Measurements from ENCODE around the gene TRAPPC5. TPM values are rescaled to one million over a fixed set of nuclear protein-coding genes. Genes with fewer than 3 reads are reported as not detected.

TRAPPC5 gene
- total RNA-seq = 100 to 1,000 TPM; 194 to 226 TPM
- 214 TPM for polyA plus RNA-seq (ENCODE audit: insufficient read depth, low read depth, low replicate concordance)
- long read RNA-seq, donor 1, full-length matches to known transcripts = 80 of 122 reads
- long read RNA-seq, donor 1, partial matches to known transcripts = 42 of 122 reads
- long read RNA-seq, donor 1, other reads (novel, unspliced or antisense) = 0 of 122 reads
- long read RNA-seq, donor 2, full-length matches to known transcripts = 55 of 55 reads
- long read RNA-seq, donor 2, partial matches to known transcripts = 0 of 55 reads
- long read RNA-seq, donor 2, other reads (novel, unspliced or antisense) = 0 of 55 reads

- WGBS, 2 donors = 0% methylated on average over 31 to 58 of the region's 79 CpGs
- TF ChIP-seq CTCF (IDR thresholded peaks at IDR 0.05) (peak; percentile 95 to 99 (median 97)), POLR2A (IDR thresholded peaks at IDR 0.05) (no peak)
- peaks cover 11% of the 10 kb centered on the region for H3K4me1 ChIP-seq
- H3K4me3 ChIP-seq = peak within 1 kb of the TSS; percentile 98 to 100
- no peaks in the 10 kb centered on the region for H3K27me3 ChIP-seq
- H3K36me3 ChIP-seq (ENCODE audit: low read depth, missing control alignments) = no peaks in the 10 kb centered on the region
- peak; percentile 90 for DNase-seq
- intact Hi-C loops (cut with DNase I; ENCODE audit: low total_unique reads) = no loop called here
- no peaks in the 10 kb centered on the region for H3K9me3 ChIP-seq
- peak within 1 kb of the TSS; percentile 86 to 88 for H3K27ac ChIP-seq
These were observed at the start of gene TRAPPC5 for GRCh38 chr19:7680606-7681339. Gene TRAPPC5, plus strand, starts transcription at chr19:7680833. Its CDS starts 1,421 bp downstream, at chr19:7682254.

- no peak for TF ChIP-seq POLR2A (IDR thresholded peaks at IDR 0.05)
- TF ChIP-seq CTCF (IDR thresholded peaks at IDR 0.05) = no peak
- intact Hi-C loops (cut with DNase I; ENCODE audit: low total_unique reads) = no loop called here
- Histone ChIP-seq H3K36me3 (ENCODE audit: low read depth, missing control alignments) (no peaks in the 10 kb centered on the region), H3K4me3 (no peak overlapping the region), H3K4me1 (peaks cover 20% of the 10 kb centered on the region), H3K27me3 (no peaks in the 10 kb centered on the region), H3K9me3 (no peaks in the 10 kb centered on the region), H3K27ac (no peak overlapping the region)
- 84 to 91% methylated on average over 12 of the region's 12 CpGs for WGBS, 2 donors
- DNase-seq = no peak
These were observed 49.1 kb upstream of the TRAPPC5 start for GRCh38 chr19:7631577-7631976.

- Histone ChIP-seq H3K9me3 (no peaks in the 10 kb centered on the region), H3K4me1 (peaks cover 20% of the 10 kb centered on the region), H3K4me3 (no peak overlapping the region), H3K27ac (no peak overlapping the region), H3K36me3 (ENCODE audit: low read depth, missing control alignments) (no peaks in the 10 kb centered on the region), H3K27me3 (no peaks in the 10 kb centered on the region)
- no peak for DNase-seq
- WGBS, 2 donors = 86 to 89% methylated on average over 11 to 40 of the region's 40 CpGs
- TF ChIP-seq POLR2A (IDR thresholded peaks at IDR 0.05) (no peak), CTCF (IDR thresholded peaks at IDR 0.05) (no peak)
- intact Hi-C loops (cut with DNase I; ENCODE audit: low total_unique reads) = no loop called here
These were observed 48.1 kb upstream of the TRAPPC5 start for GRCh38 chr19:7632340-7633203.

GRCh38 chr19:7633698-7634097 is 46.9 kb upstream of the TRAPPC5 start, which contains the start of gene PCP2:
Gene PCP2, minus strand, starts transcription at chr19:7633719. Its CDS starts 262 bp downstream, at chr19:7633457.
- 39 to 60% methylated on average over 1 to 2 of the region's 2 CpGs for WGBS, 2 donors
- H3K36me3 ChIP-seq (ENCODE audit: low read depth, missing control alignments) = no peaks in the 10 kb centered on the region
- intact Hi-C loops (cut with DNase I; ENCODE audit: low total_unique reads) = no loop called here

More at GRCh38 chr19:7633698-7634097, 46.9 kb upstream of the TRAPPC5 start, which contains the start of gene PCP2:
- TF ChIP-seq CTCF (IDR thresholded peaks at IDR 0.05) = no peak
- no peak for TF ChIP-seq POLR2A (IDR thresholded peaks at IDR 0.05)
- no peaks in the 10 kb centered on the region for H3K9me3 ChIP-seq
- no peak for DNase-seq
- no peak within 1 kb of the TSS for H3K4me3 ChIP-seq
- H3K27me3 ChIP-seq = no peaks in the 10 kb centered on the region
- peaks cover 11% of the 10 kb centered on the region for H3K4me1 ChIP-seq
- no peak within 1 kb of the TSS for H3K27ac ChIP-seq
